NCI-H146 treated with DMSO at 0.1 percent for 48 hours (cell line): ENCODE results near the gene FRMD6.
"Not testable (repeated sequence)": the region's sequence is repeated elsewhere in the genome, so short reads cannot be mapped to it uniquely, and the experiment has no call there.

Experiments used
- DNase-seq: peaks from one replicate; lab custom pipeline; 2025; ENCODE audit not compliant: unreplicated experiment; lab: John Stamatoyannopoulos, UW

The FRMD6 gene

GRCh38 chr14:51766586-51766985 lies 114.9 kb downstream of the FRMD6 start:
- DNase-seq = not testable (repeated sequence)

DNA sequence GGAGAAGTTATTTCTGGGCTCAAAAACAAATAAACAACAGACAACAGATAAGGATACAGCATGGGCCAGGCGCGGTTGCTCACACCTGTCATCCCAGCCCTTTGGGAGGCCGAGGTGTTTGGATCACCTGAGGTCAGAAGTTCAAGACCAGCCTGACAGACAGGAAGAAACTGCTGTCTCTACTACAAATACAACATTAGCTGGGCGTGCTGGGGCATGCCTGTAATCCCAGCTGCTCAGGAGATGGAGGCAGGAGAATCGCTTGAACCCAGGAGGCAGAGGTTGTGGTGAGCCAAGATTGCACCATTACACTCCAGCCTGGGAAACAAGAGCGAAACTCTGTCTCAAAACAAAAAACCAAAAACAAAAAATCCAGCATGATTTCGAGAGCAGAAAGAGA lies 117.6 kb downstream of the FRMD6 start:
- not testable (repeated sequence) for DNase-seq

DNA sequence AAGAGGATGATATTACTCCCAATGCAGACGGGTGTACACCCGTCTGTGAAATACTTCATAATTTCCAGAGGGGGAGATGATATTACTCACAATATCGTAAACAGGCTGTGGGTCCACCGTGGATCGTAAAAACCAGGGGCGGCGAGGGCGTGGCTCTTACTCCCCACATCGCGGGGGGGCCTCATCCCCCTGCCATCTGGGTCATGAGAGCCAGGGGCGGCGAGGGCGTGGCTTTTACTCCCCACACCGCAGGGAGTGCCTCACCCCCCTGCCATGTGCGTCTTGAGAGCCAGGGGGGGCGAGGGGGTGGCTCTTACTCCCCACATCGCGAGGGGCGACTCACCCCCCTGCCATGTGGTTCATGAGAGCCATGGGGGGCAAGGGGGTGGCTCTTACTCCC lies 122.5 kb downstream of the FRMD6 start:
- DNase-seq = no peak

DNA sequence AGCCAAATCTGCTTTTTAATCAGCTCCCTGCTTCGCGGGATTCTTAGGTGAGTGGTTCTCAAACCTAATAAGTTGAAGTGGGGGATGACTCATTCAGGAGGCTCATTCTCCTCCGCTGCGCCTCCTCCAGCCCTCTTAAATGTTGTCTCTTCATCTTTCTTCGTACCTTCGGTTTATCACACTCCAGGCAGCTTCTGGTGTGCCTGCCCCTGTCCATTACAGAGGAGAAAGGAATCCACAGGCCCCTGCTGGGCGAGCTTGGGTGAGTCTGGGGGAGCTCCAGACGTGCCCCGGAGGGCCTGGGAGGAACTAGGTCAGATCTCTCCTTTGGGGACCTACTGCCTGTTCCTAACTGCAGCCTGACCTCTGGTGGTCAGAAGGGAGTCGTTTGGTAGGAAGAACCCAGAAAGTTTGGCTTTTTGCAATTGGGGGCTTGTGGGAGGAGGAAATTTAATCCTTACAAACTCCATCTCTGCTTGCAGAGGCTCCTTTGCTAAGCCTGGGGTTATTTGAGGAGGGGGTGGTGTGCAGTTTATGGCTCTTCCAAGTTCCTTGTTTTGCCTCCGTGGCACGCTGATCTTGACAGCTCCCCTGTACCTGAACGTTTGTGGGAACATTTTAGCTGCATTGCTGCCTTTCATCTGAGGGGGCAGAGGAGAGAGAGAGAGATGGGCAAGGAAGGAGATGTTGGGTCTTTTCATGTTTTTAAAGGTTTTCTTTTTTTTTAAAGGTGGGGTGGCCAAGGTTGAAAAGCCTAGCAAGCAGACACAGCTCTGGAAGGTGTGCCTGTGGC lies 124.6 kb downstream of the FRMD6 start:
- no peak for DNase-seq

DNA sequence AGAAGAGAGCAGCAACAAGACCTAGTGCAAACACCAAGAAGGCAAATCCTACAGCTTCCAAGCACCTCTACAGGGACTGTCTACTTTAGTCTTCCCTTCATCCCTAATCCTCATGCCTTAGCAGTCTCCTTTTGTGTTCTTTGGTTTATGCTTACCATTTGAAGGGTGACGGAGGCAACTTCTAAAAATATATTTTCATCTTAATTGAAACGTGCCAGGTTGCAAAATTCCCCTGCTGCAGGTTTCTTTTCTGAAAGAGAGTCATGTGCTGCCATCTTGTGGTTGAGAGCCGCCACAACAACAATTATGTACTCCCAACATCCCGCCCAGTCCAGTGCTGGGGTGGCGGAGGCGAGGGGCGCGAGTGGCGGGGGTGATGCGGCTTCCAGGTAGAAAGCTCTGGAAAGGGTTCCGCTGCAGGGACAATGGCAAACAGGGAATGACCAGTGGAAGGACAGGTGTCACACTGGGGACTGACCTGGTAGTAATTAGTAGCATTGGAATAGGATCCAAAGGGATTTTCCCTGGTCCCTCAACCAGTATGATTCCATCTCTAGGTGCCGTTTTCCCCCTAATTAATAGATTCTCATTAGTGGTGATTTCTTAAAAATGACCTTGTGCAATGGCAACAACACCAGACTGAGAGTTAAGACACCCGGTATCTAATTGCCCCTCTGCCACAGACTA lies 128.4 kb downstream of the FRMD6 start:
- peak; percentile 57 for DNase-seq
